Tibial nerve (tissue), 4 donors: ENCODE results near the gene BMPR1A. TPM values are rescaled to one million over a fixed set of nuclear protein-coding genes. Genes with fewer than 3 reads are reported as not detected.

Source experiments
- DNase-seq, 2 donors: peaks; one replicate each; pipeline ENCODE4 v3.0.0-alpha.2; 2019; ENCODE audit warnings: low spot score in 2 of 2
- H3K27ac ChIP-seq, 4 donors: fragments of 200-600 bp; sonication (generic) in 3 of 4; one replicate each; pipeline ENCODE4 v1.5.1; 2017 to 2019; ENCODE audit warnings: mild to moderate bottlenecking in 1 of 4
- H3K27me3 ChIP-seq, 2 donors: fragments of 200-600 bp; sonication (generic) in 1 of 2; one replicate each; pipeline versions ENCODE4 v1.5.1 to v1.6.0; 2017 to 2019
- H3K36me3 ChIP-seq, 3 donors: fragments of 200-600 bp; sonication (generic); one replicate each; pipeline ENCODE4 v1.5.1; 2018 to 2019
- H3K4me1 ChIP-seq, 4 donors: fragments of 200-600 bp; sonication (generic) in 3 of 4; one replicate each; pipeline ENCODE4 v1.5.1; 2017 to 2019
- H3K4me3 ChIP-seq, 4 donors: fragments of 200-600 bp; sonication (generic) in 3 of 4; one replicate each; pipeline ENCODE4 v1.5.1; 2017 to 2019; ENCODE audit warnings: mild to moderate bottlenecking in 1 of 4, moderate library complexity in 1 of 4
- H3K9me3 ChIP-seq, 4 donors: fragments of 200-600 bp; sonication (generic) in 3 of 4; one replicate each; pipeline ENCODE4 v1.5.1; 2017 to 2019
- CTCF ChIP-seq, 5 experiments: fragments of 200-600 bp in 3 of 5; fragments of 450-650 bp in 2 of 5; sonication (generic) in 3 of 5; IDR thresholded peaks; one replicate each; pipeline ENCODE4 v1.5.1; 2016 to 2019; ENCODE audit warnings: antibody characterized with exemption in 5 of 5, mild to moderate bottlenecking in 3 of 5, moderate library complexity in 2 of 5
- EP300 ChIP-seq, 2 donors: sonication (generic); formaldehyde crosslinking; IDR thresholded peaks; one replicate each; pipeline ENCODE4 v1.6.1; 2017; ENCODE audit warnings: antibody characterized with exemption in 2 of 2, mild to moderate bottlenecking in 1 of 2
- POLR2A ChIP-seq, 2 donors: fragments of 450-650 bp; IDR thresholded peaks; one replicate each; pipeline ENCODE4 v1.6.1; 2017; ENCODE audit warnings: antibody characterized with exemption in 2 of 2, mild to moderate bottlenecking in 2 of 2, moderate library complexity in 2 of 2
- WGBS, 2 donors: methylation state at CpG; one replicate each; pipeline ENCODE4 v1.1.5; 2018; 5-methylcytosine and 5-hydroxymethylcytosine counted together
- total RNA-seq, 4 donors: library from RNA; depleted of rRNA; stranded (reverse); fragments of >200 nt; gene quantifications; one replicate each; pipeline ENCODE4 v1.1.0, GENCODE V29; 2016

Gene BMPR1A
- total RNA-seq, 4 donors from 2014 or later, result 35.7 to 51.3 (median 42.8) TPM

DNA sequence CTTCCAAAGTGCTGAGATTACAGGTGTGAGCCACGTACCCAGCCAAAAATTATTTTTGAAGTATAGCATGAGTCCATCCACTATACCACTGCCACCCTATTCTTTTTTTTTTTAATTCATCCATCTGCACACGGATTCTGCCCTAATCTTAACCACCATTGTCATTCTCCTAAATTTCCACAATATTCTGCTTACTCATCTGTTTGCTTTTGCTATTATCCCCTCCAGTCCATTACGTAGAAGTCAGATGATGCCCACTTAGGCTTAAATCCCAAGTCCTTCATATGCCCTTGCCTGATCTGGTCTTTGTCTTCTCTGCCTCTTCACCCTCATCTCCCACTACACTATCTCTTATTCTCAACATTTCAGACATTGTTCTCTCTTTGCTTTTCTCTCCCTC, 114.3 kb downstream of the BMPR1A start:
- H3K36me3 ChIP-seq, result no peaks in the 10 kb centered on the region
- no peak for TF ChIP-seq CTCF (IDR thresholded peaks at IDR 0.05)
- no peak for TF ChIP-seq EP300 (IDR thresholded peaks at IDR 0.05)
- no peak for TF ChIP-seq POLR2A (IDR thresholded peaks at IDR 0.05)
- H3K27ac ChIP-seq, result no peak overlapping the region
- no peaks in the 10 kb centered on the region for H3K27me3 ChIP-seq
- no peak for DNase-seq
- H3K4me3 ChIP-seq, result no peak overlapping the region
- 77 to 85% methylated on average over 3 of the region's 3 CpGs for WGBS, 2 donors
- H3K9me3 ChIP-seq, result no peaks in the 10 kb centered on the region
- peaks cover 0 to 29% (median 8%) of the 10 kb centered on the region in 4 donors for H3K4me1 ChIP-seq

GRCh38 chr10:86871563-86872183, 115.3 kb downstream of the BMPR1A start:
- no peak overlapping the region for H3K27ac ChIP-seq
- WGBS, 2 donors, result 90 to 91% methylated on average over 5 of the region's 5 CpGs
- peaks cover 0 to 26% (median 4%) of the 10 kb centered on the region in 4 donors for H3K4me1 ChIP-seq

DNA sequence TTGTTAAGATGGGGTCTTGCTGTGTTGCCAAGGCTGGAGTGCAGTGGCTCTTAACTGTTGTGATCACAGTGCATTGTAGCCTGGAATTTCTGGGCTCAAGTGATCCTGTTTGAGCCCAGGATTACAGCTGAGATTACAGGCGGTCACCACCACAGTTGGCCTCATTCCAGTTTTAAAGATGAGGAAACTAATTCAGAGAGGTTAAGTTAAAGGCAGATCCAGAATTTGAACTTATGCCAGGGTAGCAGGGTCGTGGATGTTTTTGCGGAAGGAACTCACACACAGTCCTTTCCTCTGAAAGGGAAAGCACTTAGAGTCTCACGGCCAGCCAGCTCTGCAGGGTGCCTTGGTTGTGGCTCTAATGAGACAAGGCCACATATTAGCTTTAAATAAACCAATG, 116.3 kb downstream of the BMPR1A start:
- Histone ChIP-seq H3K4me1 (peaks cover 0 to 26% (median 4%) of the 10 kb centered on the region in 4 donors), H3K4me3 (no peak overlapping the region), H3K36me3 (peaks cover 0 to 17% (median 0%) of the 10 kb centered on the region in 3 donors), H3K27me3 (no peaks in the 10 kb centered on the region), H3K27ac (no peak overlapping the region), H3K9me3 (no peaks in the 10 kb centered on the region)
- 31 to 34% methylated on average over 4 of the region's 4 CpGs for WGBS, 2 donors
- DNase-seq, result peak in 1 of 2 donors; percentile 14
- peak in 1 of 2 donors; percentile 12 for TF ChIP-seq EP300 (IDR thresholded peaks at IDR 0.05)
- no peak for TF ChIP-seq CTCF (IDR thresholded peaks at IDR 0.05)

More at GRCh38 chr10:86871563-86872183, 115.3 kb downstream of the BMPR1A start:
- no peaks in the 10 kb centered on the region for H3K9me3 ChIP-seq
- no peak overlapping the region for H3K4me3 ChIP-seq
- no peaks in the 10 kb centered on the region for H3K27me3 ChIP-seq
- DNase-seq, result no peak
- H3K36me3 ChIP-seq, result peaks cover 0 to 9% (median 0%) of the 10 kb centered on the region in 3 donors
- no peak for TF ChIP-seq POLR2A (IDR thresholded peaks at IDR 0.05)
- no peak for TF ChIP-seq EP300 (IDR thresholded peaks at IDR 0.05)

- 87 to 93% methylated on average over 2 of the region's 2 CpGs for WGBS, 2 donors
- Histone ChIP-seq H3K27ac (no peak overlapping the region), H3K9me3 (no peaks in the 10 kb centered on the region), H3K4me1 (peaks cover 0 to 13% (median under 1%) of the 10 kb centered on the region in 4 donors), H3K27me3 (no peaks in the 10 kb centered on the region), H3K36me3 (peaks cover 0 to 17% (median 0%) of the 10 kb centered on the region in 3 donors), H3K4me3 (no peak overlapping the region)
- TF ChIP-seq EP300 (IDR thresholded peaks at IDR 0.05), result peak in 1 of 2 donors; percentile 11
- no peak for TF ChIP-seq POLR2A (IDR thresholded peaks at IDR 0.05)
- DNase-seq, result no peak
Observed at GRCh38 chr10:86876748-86877147, 120.3 kb downstream of the BMPR1A start.

DNA sequence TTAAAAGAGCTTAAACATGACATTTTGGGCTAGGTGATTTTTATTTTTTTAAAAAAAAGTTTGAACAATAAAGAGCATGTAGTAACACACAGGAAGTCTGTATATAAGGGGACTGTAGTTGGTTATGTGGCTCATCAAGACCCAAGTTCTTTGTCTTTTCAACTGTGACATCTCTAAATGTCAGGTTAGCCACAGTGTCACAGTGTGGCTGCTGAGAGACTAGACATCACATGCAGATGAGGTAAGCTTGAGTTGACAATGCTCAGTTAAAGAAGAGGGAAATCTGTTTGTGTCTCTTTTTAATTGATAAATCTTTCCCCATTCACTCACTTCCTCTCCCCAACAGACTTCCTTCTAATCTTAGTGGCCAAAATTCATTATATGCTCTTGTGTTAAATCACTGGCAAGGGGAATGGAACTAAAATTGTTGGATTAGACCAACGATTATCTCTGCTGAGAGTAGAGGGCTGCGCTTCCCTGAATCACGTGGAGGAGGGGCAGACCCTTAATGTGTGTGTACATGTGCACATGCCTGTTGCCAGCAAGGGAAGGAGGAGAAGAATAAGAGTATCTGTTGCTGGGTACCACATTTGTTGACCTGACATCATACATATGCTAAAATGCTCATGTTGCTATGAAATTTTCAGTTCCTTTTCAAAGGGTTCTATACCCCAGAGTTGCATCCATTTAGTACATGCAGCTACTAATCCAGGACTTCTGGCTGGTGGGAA, 122.7 kb downstream of the BMPR1A start:
- H3K27ac ChIP-seq, result no peak overlapping the region
- WGBS, 2 donors, result 73 to 80% methylated on average over 3 of the region's 3 CpGs

More for the DNA sequence above, 122.7 kb downstream of the BMPR1A start:
- no peak overlapping the region for H3K4me3 ChIP-seq
- no peaks in the 10 kb centered on the region for H3K9me3 ChIP-seq
- no peak for DNase-seq
- H3K4me1 ChIP-seq, result no peaks in the 10 kb centered on the region
- no peak for TF ChIP-seq POLR2A (IDR thresholded peaks at IDR 0.05)
- TF ChIP-seq CTCF (IDR thresholded peaks at IDR 0.05), result no peak
- no peak for TF ChIP-seq EP300 (IDR thresholded peaks at IDR 0.05)
- H3K36me3 ChIP-seq, result peaks cover 0 to 17% (median 0%) of the 10 kb centered on the region in 3 donors
- no peaks in the 10 kb centered on the region for H3K27me3 ChIP-seq
